ENCODE measurements around the gene HPCAL1.

Gene HPCAL1

DNA sequence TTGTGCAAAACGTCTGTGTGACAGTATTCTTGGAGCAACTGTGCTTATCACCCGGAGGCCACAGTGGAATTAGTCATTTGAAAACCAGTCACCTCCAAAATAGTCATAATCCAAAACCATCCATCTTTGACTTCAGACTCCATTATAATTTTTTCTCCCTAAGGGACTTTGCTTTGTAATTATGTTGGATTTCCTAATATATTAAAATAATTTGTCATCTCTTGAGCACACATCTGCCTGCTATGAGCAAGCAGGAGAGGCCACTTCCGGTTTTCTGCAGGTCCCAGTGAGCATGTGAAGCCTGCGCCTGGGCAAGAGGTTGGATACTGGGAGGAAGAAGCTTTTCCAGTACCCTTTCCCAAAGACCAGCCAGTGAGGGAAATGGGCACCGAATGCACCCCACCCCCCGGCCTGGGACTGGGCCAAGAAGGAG is 87.7 kb downstream of the HPCAL1 start:
- no peak for DNase-seq (ENCODE audit: low read depth)

DNA sequence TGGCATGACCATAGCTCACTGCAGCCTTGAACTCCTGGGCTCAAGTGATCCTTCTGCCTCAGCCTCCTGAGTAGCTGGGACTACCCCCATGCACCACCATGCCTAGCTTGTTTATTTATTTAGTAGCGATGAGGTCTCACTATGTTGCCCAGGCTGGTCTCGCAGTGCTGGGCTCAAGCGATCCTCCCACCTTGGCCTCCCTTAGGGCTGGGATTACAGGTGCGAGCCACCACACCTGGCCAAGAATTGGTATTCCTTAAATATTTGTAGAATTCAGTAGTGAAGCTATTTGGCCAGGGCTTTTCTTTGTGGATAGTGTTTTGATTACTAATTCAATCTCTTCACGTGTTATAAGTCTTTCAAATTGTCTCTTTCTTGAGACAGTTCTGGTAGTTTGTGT is 89.4 kb downstream of the HPCAL1 start:
- DNase-seq (ENCODE audit: low read depth), result no peak

DNA sequence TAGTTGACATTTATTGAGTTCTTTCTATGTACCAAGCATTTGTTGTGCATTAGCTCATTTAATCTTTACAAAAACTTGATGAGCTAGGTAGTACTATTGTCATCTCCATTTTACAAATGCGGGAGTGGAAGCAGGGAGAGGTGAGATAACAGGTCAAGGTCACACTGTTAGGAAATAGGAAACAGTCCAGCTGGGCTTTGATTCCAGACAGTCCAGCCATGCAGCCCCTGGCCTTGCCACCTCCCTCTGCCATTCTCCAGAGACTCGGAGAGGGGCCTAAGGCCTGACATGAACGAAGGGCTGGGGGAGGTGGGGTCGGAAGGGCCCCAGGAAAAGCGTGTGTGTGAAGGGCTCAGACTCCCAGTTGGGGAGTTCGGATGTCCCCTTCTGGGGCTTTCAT is 89.8 kb downstream of the HPCAL1 start:
- no peak for DNase-seq (ENCODE audit: low read depth)

DNA sequence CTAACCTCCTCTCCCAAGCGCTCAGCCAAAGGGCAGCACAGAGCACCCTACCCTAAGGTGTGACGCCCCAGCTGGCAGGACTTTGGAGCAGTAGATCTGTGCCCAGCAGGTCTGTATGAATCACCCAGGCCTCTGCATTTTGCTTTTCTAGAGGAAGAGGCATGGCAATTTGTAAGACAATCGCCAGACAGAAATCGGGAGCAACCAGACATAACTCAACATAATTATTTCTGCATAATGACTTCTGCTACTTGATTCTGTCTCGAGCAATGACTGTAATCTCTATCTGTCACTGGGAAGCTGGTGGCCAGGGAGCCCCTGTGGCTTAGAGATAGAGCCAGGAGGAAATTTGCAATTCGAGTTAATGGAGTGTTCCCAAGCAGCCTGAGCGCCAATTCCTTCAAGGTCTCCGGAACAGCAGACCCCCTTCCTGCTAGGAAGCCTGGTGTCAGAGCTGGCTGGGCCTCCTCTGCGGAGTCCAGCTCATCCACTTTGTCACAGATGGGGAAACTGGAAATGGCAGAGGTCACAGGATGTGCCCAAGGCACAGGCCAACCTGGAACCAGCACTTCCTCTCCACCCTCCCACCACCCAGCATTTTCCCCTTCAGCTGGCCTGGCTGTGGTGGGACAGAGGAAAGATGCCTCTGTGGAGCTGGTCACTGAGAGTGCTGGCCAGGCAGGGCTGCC is 90.4 kb downstream of the HPCAL1 start:
- no peak for DNase-seq (ENCODE audit: low read depth)

DNA sequence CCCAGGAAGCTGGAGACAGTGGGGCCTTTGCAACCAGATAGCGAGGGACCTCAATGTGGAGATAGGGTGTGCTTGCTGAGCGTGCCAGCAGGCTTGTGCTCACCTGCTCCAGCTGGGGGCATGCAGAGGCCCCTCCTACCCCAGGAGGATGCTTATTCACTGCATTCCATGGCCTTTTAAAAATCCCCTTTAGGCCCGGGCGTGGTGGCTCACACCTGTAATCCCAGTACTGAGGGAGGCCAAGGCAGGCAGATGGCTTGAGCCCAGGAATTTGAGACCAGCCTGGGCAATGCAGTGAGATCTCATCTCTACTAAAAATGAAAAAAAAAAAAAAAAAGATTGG is 90.9 kb downstream of the HPCAL1 start:
- DNase-seq (ENCODE audit: low read depth), result no peak

DNA sequence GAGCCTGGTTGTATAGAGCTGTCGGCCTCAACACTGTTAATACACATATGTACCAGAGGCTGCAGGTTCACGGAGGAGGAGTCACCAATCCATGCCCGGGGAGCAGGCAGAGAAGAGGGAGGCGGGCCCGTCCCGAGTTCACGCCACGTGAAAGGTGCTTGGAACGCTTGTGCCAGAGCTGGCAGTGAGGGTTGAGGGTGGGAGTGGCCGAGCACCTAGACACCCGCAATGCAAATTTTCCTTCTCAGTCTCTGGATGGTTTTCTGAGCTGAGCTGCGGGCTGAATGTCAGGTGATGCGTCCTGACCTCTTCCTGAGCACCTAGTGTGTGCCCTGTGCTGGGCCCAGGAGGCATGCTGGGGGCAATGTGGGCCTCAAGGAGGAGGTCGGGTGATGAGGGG is 93.2 kb downstream of the HPCAL1 start:
- no peak for DNase-seq (ENCODE audit: low read depth)

DNA sequence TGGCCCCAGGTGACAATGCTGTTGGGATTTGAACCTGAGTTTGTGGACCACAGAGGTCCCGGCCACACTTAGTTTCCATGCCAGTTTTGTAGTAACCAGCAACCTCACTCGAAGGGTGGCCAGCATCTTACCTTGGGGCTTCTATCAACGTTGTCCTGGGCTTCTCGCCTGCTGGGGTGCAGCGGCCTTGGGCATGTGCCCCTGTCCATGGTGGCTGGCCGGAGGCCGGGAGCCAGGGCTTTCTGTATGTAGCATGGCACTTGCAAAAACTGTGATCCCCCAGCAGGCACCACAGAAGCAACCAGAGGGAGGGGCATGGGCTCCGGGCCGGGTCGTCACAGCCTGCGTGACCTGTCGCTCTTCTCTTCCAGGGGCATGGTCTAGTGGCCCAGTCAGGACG is 93.8 kb downstream of the HPCAL1 start:
- no peak for DNase-seq (ENCODE audit: low read depth)

DNA sequence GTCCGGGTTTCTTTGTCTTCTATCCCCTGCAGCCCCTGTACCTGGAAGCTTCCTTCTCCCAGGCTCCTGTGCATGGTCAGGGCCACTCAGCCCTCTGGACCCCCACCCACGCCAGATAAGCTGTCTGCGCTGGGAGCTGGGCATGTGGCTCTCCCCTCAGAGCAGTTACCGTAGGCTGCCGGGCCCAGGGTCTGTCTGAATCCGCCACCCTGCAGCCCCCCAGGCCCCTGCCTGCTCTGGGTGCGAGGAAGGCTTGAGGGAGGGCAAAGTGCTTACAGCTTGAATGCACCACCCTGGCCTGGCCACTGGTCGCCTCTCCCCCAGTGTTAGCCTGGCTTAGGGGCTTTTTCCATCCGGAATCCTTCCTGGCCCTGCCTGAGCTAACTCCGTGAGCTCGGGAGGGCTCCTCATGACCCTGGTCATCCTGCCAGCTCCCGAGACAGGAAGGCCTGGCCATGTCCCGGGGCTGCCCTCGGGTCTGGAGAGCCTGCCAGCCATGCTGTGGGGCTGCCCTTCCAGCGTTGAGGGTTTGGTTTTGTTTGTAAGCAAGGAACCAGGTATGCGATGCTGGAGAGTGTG is 94.7 kb downstream of the HPCAL1 start:
- no peak for DNase-seq (ENCODE audit: low read depth)

DNA sequence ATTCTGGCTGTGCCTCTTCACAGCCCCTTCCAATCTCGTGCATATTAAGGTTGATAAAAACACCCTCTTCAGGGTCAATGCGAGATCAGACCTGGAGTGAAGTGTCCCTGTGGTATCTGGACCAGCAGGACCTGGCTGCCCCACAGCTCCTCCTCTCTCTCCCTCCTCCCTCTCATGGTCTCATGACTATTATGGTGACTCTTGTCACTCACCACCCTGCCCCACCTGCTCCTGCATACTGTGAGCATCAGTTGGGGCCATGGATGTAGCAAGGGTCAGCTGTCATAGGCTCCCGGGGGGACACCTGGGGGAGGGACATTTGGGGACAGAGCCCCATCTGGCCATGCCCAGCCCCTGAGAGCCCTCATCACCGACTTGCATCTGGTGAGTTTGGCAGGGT is 95.2 kb downstream of the HPCAL1 start:
- DNase-seq (ENCODE audit: low read depth), result no peak

DNA sequence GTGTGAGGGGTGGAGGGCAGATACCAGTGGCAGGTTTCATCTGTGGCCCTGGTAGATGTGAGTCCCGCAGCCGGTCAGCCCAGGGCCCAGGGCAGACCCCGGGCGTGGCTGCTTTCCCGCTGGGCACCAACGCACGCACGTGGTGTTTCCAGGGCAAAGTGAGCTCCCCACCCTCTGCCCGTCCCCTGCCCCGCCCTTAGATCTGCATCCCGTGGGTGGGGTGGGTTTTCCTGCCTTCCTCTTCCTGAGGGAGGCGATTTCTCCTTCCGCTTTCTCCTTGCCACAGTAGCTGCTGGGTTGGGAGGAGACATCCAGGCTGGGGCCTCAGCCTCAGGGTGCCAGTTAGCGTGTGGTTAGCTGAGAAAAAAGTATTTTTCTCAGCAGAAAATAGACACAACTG is 95.8 kb downstream of the HPCAL1 start:
- DNase-seq (ENCODE audit: low read depth), result no peak

DNA sequence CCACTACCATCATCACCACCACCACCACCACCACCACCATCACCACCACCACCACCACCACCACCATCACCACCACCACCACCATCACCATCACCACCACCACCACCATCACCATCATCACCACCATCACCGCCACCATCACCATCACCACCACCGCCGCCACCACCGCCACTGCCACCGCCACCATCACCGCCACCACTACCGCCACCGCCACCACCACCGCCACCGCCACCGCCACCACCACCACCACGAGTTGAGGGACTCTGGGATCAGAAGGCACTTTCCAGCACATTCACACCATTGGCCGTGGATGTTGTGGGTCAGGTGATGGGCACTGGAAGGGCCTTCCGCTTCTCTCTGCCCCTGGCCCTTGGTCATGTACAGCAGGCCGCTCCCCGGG is 96.7 kb downstream of the HPCAL1 start:
- DNase-seq (ENCODE audit: low read depth), result no peak

DNA sequence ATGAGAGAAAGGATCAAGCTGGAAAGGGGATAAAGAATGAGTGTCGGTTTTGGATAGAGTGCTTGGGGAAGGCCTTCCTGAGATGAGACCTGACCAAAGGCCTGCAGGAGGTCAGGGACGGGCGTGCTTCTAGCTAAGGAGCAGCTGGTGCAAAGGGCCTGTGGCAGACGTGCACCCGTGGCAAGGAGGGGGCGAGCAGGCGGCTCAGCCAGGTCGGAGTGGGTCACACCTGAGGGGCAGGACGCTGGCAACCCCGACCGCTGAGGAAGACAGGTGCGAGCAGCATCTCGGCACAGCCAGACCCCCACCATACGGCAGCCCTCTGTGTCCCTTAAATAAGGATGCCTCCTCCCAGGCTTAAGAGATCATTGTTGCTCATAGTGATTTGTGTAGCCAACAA is 97.3 kb downstream of the HPCAL1 start:
- DNase-seq (ENCODE audit: low read depth), result no peak

DNA sequence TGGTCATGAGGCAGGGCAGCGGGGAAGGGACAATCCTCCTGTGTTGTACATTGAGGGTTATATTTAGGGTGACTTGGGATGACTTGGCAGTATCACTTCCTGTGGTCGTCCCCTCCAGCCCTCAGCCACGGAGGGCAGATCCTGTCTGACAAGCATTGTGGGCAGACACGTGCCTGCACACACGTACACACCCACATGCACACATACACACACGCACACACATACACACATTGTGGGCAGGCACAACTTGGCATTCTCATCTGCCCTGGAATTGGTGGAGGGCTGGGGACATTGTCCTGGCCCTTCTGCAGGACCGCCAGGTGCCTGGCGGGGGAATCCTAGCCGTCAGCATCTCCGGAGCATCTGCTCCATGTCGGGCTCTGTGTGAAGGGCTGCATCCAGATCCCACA is 97.9 kb downstream of the HPCAL1 start:
- DNase-seq (ENCODE audit: low read depth), result no peak

DNA sequence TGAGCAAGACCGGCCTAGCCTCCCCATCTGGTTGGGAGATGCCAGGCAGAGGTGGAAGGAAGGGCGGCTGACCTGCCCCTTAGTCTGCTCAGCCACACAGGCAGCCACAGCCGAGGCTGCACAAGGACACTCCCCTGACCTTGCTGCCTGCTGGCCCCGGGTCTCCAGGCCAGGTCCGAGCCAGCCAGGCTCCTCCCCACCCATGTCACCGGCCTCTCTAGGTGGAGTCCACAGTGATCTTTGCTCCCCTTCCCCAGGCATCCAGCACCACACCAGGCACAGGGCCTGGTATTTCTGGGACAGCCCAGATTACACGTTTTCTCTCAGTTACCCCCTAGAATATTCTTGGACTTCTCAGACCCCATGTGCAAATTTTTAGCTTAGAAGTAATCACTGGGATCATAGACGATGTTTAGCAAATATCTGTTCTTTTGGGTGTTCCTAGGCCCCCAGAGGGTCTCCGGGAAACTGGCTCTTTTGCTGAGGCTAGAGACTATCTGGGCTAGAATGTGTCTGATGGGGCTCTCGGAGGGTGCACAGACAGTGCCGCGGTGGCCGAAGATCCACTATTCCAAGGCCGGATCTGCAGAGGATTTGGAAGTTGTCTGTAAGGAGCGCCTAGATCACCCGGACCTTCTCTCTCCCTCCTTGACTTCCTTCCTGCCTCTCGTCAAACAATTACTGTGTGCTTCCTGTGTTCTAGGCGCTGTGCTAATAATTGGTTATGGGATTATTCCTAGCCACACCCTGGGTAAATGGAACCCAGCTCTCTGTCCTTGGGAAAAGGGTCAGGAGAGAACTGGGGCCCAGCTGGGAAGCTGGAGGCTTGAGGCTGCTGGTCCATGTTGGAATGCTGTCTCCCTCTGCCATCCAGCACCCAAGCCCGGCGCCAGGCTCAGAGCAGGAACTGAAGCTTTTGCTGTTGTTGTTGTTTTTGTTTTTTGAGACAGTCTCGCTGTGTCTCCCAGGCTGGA is 98.6 kb downstream of the HPCAL1 start:
- DNase-seq (ENCODE audit: low read depth), result no peak

DNA sequence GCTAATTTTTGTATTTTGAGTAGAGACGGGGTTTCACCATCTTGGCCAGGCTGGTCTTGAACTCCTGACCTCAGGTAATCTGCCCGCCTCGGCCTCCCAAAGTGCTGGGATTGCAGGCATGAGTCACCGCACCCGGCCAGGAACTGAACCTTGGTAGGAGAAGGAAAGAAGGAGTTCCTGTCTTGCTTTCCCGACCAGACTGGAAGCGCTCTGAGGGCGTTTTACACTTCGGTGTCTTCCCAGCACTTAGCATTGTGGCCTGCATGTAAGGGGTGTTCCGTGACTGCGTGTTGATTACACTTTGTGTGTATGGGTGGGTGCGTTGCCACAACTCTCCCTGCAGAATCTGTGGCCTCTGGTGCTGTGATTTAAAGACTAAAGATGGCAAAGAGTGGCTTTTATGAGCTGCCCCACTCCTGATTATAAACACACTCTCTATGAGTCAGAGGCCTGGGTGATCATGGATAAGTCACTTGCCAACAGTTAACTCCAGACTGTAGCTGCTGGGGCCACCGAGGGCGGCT is 99.4 kb downstream of the HPCAL1 start:
- no peak for DNase-seq (ENCODE audit: low read depth)

DNA sequence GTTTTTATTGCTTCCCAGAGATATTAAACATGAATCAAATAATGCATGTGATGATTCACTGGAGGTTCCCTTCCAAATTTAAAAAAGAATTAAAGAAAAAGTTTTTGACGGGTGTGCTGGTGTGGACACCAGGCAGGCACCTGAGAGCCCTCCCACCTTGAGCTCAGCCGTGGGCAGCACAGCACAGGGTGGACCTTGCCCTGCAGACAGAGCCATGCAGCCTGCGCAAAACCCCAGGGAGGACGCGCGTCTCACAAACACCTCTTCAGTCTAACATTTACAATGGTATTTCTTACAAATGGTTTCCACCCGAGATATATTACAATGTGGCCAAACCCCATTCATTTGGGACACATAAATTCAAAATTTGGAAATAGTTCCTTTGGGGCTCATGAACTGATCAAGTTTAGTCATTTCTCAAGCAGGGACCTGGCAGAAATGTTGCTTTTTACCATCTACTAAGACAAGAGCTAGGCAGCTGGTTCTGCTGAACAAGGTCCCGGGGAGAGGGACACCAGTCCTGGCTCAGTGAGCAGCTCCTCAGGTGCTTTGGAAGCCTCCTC is 100.0 kb downstream of the HPCAL1 start:
- DNase-seq (ENCODE audit: low read depth), result no peak

DNA sequence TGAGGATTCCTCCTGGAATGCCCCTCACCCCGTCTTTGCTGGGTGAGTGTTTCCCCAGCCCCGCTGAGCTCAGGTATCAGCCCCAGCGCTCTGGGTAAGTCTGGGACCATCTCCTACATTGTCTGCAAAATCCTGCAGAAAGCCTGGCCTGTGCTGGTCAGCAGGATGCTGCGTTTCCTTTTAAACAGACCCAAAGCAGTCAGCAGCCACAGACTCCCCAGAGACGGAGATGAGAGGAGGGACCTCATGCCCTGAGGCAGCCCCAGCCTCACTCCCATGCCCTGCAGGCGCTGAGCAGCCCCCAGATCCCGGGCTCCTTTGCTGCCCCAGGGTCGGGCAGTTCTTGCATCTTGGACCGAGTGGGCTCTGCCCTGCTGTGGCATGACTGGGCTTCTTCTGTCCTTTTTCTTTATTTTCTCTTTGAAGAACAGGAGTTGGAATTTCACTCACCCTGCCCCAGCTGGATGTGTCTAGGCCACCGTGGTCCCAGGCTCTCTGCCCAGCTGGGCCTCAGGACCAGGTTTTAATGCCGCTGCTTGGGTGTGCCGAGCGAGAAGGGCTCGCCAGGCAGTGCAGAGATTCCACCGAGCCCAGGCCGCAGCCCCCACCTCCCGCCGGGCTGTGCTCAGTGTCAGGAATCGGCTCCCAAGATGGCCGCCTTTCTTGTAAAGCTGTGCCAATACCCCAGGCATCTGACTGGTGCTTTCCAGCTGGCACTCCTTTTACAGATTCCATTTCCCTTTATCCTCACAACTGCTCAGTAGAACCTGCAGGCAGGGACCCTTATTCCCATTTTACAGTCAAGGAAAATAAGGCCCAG is 101.8 kb downstream of the HPCAL1 start:
- no peak for DNase-seq (ENCODE audit: low read depth)

DNA sequence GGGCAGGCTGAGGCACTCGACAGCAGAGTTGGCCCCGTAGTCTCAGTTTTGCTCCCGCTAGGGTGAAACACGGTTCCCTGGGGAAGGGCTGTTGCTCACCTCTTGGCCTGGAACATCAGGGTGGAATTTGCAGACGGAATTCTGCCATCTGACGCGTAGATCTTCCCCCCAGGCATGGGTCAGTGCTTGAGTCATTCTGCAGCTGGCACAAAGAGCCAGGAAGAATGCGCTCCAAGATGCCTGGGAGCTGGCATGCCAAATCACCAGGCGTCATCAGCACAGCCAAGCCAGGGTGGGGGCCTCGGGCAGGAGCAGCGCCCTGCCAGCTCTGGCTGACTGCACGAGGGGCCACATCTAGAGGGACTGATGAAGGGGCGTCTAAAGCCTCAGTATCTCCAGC is 102.7 kb downstream of the HPCAL1 start:
- peak; percentile 95 for DNase-seq (ENCODE audit: low read depth)

DNA sequence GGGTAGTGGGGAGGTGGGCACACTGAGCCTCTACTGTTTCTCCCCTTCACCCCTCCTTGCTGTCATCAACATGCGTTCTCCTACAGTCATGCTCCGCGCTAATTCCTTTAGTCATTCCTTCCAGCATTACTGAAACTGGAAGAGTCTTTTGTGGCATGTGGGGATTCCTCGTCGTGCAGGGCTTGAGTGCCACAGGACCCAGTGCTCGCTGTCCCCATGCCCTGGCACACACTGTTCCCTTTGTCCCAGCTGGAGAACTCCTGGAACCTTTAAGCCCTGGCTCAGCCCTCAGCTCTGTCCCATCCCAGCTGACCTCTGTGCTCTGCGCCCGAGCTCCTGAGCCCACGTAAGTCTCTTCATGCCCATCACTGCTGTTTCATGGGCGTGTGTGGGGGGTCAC is 103.3 kb downstream of the HPCAL1 start:
- DNase-seq (ENCODE audit: low read depth), result no peak

DNA sequence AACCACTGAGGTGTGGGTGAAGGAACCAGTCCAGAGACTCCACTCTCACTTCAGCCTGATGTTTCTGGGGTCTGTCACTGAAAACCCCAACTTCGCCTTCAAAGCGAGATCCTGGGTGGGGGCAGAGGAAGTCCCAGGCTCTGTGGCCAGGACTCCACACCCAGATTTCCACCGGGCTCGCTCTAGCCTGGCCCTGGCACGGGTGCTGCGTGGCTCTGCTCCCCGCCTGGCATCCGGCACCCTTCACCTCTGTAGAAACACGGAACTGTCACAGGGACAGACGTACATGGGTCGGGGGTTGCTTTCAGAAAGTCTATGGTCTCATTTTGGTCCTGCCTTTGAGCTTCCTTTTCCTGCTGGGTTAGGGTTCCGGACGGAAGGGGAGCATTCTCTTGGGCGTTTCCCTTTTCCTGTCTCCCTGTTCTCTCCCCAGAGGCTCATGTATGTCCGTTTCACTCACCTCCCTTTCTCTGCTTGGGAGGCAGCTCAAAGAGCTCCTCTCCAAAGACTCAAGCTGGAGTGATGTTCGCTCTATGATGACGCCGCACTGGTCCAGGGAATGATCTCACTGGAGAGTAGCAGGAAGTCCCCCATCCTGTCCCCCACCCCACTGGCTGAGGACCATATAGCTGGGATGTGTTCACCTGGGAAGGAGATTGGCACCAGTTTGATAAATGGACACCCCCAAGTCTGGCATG is 103.9 kb downstream of the HPCAL1 start:
- DNase-seq (ENCODE audit: low read depth), result no peak

DNA sequence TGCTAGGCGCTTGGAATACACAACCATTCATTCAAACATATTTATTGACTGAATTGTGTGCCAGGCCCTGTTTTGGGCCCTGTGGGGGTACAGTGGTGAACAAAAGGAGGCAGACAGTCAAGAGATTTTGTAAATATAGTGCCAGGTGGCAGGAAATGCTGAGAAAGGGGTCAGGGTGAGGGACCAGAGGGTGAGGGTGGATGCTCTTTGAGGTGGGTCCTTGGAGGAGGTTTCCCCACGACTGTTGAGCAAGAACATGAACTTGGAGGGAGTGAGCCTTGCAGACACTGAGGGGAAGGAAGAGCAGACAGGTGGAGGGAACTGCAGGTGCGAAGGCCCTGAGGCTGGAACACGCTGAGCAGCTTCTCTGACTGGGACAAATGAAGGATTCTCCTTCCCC is 104.7 kb downstream of the HPCAL1 start:
- no peak for DNase-seq (ENCODE audit: low read depth)

All from HS-5 (cell line).